Choroid plexus epithelial cell (primary cell): Measurements from ENCODE around the gene CNTN5.

Source experiments
- DNase-seq: peaks from one replicate; pipeline ENCODE4 v3.0.0-alpha.2; 2010; ENCODE audit warnings: low read depth
- H3K4me3 ChIP-seq: 2 replicates; pipeline ENCODE4 v1.5.1; 2011; ENCODE audit warnings: low read depth, mild to moderate bottlenecking, control low read depth, low read length, moderate library complexity
- TF ChIP-seq, protein P1 (sequence below): conservative IDR thresholded peaks from 2 replicates; pipeline ENCODE4 v1.5.1; 2011; ENCODE audit warnings: low read depth, mild to moderate bottlenecking, control low read depth, inconsistent platforms, low read length, moderate library complexity

The CNTN5 gene

GRCh38 chr11:100080821-100081220, 1060.1 kb downstream of the CNTN5 start:
- no peak overlapping the region for H3K4me3 ChIP-seq
- TF ChIP-seq, protein P1, sequence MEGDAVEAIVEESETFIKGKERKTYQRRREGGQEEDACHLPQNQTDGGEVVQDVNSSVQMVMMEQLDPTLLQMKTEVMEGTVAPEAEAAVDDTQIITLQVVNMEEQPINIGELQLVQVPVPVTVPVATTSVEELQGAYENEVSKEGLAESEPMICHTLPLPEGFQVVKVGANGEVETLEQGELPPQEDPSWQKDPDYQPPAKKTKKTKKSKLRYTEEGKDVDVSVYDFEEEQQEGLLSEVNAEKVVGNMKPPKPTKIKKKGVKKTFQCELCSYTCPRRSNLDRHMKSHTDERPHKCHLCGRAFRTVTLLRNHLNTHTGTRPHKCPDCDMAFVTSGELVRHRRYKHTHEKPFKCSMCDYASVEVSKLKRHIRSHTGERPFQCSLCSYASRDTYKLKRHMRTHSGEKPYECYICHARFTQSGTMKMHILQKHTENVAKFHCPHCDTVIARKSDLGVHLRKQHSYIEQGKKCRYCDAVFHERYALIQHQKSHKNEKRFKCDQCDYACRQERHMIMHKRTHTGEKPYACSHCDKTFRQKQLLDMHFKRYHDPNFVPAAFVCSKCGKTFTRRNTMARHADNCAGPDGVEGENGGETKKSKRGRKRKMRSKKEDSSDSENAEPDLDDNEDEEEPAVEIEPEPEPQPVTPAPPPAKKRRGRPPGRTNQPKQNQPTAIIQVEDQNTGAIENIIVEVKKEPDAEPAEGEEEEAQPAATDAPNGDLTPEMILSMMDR = no peak
- DNase-seq = no peak

DNA sequence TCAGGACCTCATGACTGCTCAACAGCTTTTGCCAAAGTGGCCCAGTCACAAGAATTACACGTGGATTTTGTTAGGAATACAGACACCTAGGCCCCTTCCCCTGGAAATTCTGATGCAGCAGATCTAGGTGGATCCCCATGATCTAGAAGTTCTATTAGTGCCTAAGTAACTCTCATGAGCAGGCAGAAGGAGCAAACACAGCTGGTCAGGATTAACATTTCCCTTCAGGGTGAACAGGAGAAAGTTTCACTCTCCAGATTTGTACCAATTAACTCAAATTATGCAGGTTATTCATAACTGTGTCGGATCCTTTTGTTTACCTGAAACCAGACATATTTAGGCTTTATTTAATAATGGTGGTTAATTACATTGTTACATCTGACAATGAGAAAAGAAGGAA, 1072.9 kb downstream of the CNTN5 start:
- H3K4me3 ChIP-seq = no peak overlapping the region
- TF ChIP-seq, protein P1 = no peak
- no peak for DNase-seq

DNA sequence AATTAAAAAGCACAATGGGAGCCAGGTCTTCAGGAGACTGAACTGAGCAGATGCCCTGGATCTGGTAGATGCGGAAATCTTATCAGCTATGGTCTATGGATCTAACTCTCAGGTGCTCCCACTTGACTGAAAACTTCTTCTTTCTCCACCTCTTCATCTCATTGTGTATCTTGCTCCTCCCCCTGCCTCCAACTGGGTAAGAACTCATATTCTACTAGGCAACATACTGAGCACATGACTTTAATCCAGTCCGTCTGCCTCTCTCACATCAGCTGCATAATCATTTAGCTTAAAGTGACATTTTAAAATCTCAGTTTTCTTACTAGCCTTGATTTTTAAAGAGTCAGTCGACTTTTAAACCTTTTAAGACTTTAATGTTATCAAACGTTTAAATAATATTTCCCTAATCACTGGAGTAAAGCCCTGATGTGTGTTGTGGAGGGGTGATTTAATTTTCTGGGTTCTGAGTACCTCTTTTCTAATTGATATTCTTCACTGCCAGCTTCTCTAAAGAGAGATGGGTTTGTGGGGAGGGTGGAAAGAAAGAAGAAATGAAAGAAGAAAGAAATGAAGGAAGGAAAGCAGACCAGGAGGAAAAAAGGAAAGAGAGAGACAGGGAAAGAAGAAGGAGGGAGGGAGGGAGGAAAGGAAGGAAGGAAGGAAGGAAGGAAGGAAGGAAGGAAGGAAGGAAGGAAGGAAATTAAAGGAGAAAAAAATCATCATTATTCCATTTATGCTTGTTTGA, 1073.5 kb downstream of the CNTN5 start:
- TF ChIP-seq, protein P1 = no peak
- DNase-seq = no peak
- no peak overlapping the region for H3K4me3 ChIP-seq

GRCh38 chr11:100095809-100096208, 1075.1 kb downstream of the CNTN5 start:
- TF ChIP-seq, protein P1 = no peak
- DNase-seq = no peak
- no peak overlapping the region for H3K4me3 ChIP-seq

DNA sequence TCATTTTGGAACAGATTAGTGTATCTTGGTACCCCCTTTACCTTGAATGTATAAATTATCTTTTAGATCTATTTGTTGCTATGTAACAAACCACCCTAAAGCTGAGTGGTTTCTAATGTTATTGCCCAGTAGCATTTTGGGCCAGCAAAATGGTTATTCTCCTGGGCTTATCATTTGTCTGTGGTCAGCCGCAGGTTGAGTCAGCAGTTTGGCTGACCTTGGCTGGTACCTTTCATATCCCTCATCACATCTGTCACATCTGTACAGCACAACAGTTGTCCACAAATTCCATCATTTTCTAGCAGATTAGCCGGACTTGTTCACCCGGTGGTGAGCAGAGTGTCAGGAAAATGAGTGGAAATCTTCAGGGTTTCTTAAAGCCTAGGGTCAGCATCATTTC, 1077.8 kb downstream of the CNTN5 start:
- TF ChIP-seq, protein P1 = no peak
- no peak for DNase-seq
- no peak overlapping the region for H3K4me3 ChIP-seq

DNA sequence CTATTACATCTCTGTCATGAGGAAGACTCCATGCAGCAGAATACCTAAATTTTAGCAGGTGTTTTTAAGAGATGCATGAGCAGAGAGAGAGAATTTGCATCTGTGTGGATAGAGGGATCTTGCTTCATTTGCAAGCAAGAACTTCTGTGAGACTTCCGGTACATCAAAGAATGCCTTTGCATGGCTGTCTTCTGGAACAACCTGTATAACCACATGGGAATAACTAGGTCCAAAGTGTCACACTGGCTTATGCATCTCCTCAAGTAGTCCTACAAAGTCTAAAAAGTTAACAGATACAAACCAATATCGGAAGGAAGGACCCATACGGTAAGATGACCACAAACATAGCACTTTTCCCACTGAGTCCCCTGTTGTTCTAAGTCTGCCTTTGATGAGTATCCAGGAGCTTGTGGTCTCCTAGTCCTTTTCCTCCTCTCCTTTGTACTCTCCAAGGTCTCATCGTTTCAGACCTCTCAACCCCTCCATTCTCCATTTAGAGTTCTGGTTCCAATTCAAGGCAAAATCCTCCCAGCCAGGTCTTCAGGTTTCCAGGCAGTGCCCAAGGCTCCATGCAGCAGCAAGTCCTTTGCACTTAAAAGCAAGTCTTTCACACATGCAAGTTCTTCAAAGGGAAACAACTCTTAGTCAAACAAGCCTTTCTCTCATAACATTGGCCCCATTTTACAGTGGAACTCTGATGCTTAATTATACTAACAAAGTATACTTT, 1084.7 kb downstream of the CNTN5 start:
- no peak overlapping the region for H3K4me3 ChIP-seq
- TF ChIP-seq, protein P1 = no peak
- DNase-seq = no peak
